Liver (tissue), 3 donors: Measurements from ENCODE around the gene SPR.

Experiments used
- EGR1 ChIP-seq, 2 donors: IDR thresholded peaks; 2 replicates each; pipeline ENCODE4 v1.6.1; 2016 to 2018; ENCODE audit warnings: antibody characterized with exemption in 2 of 2, low read depth in 2 of 2
- FOXA1 ChIP-seq: IDR thresholded peaks from 2 replicates; pipeline ENCODE4 v1.6.1; 2016; ENCODE audit warnings: antibody characterized with exemption
- HNF4A ChIP-seq, 2 donors: conservative IDR thresholded peaks; 2 replicates each; pipeline ENCODE4 v1.6.1; 2016; ENCODE audit warnings: antibody characterized with exemption in 2 of 2, mild to moderate bottlenecking in 2 of 2
- JUND ChIP-seq, 2 donors: IDR thresholded peaks; 2 replicates each; pipeline ENCODE4 v1.6.1; 2016; ENCODE audit warnings: antibody characterized with exemption in 2 of 2
- NR2F2 ChIP-seq: IDR thresholded peaks from 2 replicates; pipeline ENCODE4 v1.6.1; 2016; ENCODE audit warnings: antibody characterized with exemption
- RXRA ChIP-seq, 2 donors: IDR thresholded peaks; 2 replicates each; pipeline ENCODE4 v1.6.1; 2017 to 2018; ENCODE audit warnings: antibody characterized with exemption in 2 of 2, mild to moderate bottlenecking in 1 of 2
- SP1 ChIP-seq: IDR thresholded peaks from 2 replicates; pipeline ENCODE4 v1.6.1; 2018; ENCODE audit warnings: antibody characterized with exemption, mild to moderate bottlenecking
- TAF1 ChIP-seq: conservative IDR thresholded peaks from 2 replicates; pipeline ENCODE4 v1.6.1; 2016; ENCODE audit warnings: antibody characterized with exemption, mild to moderate bottlenecking
- TF ChIP-seq, protein P1 (sequence below): fragments of 150-350 bp; IDR thresholded peaks from 2 replicates; pipeline ENCODE4 v1.5.1; 2017; ENCODE audit warnings: improper control_type of control experiment, low read depth, low read length; ENCODE audit not compliant: missing input control
- TF ChIP-seq, protein P2 (sequence below): IDR thresholded peaks from 2 replicates; pipeline ENCODE4 v1.6.1; 2016; ENCODE audit warnings: antibody characterized with exemption
- TF ChIP-seq, protein P3 (sequence below): IDR thresholded peaks from 2 replicates; pipeline ENCODE4 v1.6.1; 2016; ENCODE audit warnings: antibody characterized with exemption
- TF ChIP-seq, protein P4 (sequence below): IDR thresholded peaks from 2 replicates; pipeline ENCODE4 v1.6.1; 2016; ENCODE audit warnings: antibody characterized with exemption, mild to moderate bottlenecking
- donor health status: healthy.
- donor health status: healthy.

DNA sequence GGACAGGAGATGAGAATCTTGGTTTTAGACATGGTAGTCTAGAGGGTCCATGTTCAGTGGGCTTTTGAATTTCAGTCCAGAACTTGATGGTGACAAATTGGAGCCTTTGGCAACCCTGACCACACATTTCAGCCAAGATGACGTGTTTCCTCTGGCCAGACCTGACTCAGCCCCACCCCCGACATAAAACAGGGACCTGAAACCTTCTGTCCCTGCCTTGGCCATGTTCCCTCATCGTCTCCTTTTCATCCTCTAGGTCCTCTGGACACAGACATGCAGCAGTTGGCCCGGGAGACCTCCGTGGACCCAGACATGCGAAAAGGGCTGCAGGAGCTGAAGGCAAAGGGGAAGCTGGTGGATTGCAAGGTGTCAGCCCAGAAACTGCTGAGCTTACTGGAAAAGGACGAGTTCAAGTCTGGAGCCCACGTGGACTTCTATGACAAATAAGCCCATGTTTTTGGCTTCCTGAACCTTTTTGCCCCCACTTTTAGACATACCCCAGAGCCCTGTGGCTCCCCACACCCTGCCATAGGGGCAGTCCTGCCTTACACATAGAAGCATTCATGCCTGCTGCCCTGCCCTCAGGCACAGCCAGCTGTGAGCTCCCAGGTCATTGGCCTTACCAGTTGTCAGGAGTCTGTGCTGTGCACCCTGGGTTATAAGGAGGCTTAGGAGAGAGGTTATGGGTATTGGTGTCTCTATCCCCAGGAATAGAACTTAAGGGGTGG is 4.0 kb downstream of the SPR start:
- TF ChIP-seq NR2F2 (no peak), FOXA1 (no peak), TAF1 (no peak), HNF4A (conservative IDR thresholded peaks at IDR 0.05) (no peak), EGR1 (IDR thresholded peaks at IDR 0.05; ENCODE audit: low read depth in 2 of 2) (no peak), SP1 (no peak), JUND (IDR thresholded peaks at IDR 0.05) (no peak), RXRA (IDR thresholded peaks at IDR 0.05) (no peak)
- TF ChIP-seq, protein P1, sequence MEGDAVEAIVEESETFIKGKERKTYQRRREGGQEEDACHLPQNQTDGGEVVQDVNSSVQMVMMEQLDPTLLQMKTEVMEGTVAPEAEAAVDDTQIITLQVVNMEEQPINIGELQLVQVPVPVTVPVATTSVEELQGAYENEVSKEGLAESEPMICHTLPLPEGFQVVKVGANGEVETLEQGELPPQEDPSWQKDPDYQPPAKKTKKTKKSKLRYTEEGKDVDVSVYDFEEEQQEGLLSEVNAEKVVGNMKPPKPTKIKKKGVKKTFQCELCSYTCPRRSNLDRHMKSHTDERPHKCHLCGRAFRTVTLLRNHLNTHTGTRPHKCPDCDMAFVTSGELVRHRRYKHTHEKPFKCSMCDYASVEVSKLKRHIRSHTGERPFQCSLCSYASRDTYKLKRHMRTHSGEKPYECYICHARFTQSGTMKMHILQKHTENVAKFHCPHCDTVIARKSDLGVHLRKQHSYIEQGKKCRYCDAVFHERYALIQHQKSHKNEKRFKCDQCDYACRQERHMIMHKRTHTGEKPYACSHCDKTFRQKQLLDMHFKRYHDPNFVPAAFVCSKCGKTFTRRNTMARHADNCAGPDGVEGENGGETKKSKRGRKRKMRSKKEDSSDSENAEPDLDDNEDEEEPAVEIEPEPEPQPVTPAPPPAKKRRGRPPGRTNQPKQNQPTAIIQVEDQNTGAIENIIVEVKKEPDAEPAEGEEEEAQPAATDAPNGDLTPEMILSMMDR, result no peak
- TF ChIP-seq, protein P2, sequence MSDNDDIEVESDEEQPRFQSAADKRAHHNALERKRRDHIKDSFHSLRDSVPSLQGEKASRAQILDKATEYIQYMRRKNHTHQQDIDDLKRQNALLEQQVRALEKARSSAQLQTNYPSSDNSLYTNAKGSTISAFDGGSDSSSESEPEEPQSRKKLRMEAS, result no peak
- TF ChIP-seq, protein P3, sequence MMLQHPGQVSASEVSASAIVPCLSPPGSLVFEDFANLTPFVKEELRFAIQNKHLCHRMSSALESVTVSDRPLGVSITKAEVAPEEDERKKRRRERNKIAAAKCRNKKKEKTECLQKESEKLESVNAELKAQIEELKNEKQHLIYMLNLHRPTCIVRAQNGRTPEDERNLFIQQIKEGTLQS, result no peak
- TF ChIP-seq, protein P4, sequence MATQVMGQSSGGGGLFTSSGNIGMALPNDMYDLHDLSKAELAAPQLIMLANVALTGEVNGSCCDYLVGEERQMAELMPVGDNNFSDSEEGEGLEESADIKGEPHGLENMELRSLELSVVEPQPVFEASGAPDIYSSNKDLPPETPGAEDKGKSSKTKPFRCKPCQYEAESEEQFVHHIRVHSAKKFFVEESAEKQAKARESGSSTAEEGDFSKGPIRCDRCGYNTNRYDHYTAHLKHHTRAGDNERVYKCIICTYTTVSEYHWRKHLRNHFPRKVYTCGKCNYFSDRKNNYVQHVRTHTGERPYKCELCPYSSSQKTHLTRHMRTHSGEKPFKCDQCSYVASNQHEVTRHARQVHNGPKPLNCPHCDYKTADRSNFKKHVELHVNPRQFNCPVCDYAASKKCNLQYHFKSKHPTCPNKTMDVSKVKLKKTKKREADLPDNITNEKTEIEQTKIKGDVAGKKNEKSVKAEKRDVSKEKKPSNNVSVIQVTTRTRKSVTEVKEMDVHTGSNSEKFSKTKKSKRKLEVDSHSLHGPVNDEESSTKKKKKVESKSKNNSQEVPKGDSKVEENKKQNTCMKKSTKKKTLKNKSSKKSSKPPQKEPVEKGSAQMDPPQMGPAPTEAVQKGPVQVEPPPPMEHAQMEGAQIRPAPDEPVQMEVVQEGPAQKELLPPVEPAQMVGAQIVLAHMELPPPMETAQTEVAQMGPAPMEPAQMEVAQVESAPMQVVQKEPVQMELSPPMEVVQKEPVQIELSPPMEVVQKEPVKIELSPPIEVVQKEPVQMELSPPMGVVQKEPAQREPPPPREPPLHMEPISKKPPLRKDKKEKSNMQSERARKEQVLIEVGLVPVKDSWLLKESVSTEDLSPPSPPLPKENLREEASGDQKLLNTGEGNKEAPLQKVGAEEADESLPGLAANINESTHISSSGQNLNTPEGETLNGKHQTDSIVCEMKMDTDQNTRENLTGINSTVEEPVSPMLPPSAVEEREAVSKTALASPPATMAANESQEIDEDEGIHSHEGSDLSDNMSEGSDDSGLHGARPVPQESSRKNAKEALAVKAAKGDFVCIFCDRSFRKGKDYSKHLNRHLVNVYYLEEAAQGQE, result no peak
